Vagina (tissue), 2 donors: ENCODE results near the gene NPIPA1.

Experiments used
- POLR2A ChIP-seq, 2 donors: fragments of 450-650 bp; IDR thresholded peaks; one replicate each; pipeline ENCODE4 v1.6.1; 2017; ENCODE audit warnings: antibody characterized with exemption in 2 of 2, mild to moderate bottlenecking in 2 of 2, moderate library complexity in 2 of 2
- POLR2AphosphoS5 ChIP-seq, 2 donors: sonication (generic); formaldehyde crosslinking; IDR thresholded peaks; one replicate each; pipeline ENCODE4 v1.9.0; 2017; ENCODE audit warnings: antibody characterized with exemption in 2 of 2, mild to moderate bottlenecking in 2 of 2, low read depth in 1 of 2; ENCODE audit not compliant: insufficient read depth in 1 of 2
- TF ChIP-seq, protein P1 (sequence below), 3 experiments: fragments of 450-650 bp in 2 of 3; fragments of 200-600 bp in 1 of 3; sonication (generic) in 1 of 3; IDR thresholded peaks; one replicate each; pipeline ENCODE4 v1.5.1; 2017 to 2019; ENCODE audit warnings: antibody characterized with exemption in 3 of 3, mild to moderate bottlenecking in 2 of 3, moderate library complexity in 2 of 3

DNA sequence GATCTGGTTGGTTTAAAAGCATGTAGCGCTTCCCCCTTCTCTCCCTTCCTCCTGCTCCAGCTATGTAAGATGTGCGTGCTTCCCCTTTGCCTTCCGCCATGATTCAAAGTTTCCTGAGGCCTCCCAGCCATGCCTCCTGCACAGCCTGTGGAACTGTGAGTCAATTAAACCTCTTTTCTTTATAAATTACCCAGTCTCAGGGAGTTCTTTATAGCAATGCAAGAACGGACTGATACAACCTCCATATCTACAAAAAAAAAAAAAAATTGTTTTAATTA is 21.0 kb downstream of the NPIPA1 start:
- TF ChIP-seq, protein P1, sequence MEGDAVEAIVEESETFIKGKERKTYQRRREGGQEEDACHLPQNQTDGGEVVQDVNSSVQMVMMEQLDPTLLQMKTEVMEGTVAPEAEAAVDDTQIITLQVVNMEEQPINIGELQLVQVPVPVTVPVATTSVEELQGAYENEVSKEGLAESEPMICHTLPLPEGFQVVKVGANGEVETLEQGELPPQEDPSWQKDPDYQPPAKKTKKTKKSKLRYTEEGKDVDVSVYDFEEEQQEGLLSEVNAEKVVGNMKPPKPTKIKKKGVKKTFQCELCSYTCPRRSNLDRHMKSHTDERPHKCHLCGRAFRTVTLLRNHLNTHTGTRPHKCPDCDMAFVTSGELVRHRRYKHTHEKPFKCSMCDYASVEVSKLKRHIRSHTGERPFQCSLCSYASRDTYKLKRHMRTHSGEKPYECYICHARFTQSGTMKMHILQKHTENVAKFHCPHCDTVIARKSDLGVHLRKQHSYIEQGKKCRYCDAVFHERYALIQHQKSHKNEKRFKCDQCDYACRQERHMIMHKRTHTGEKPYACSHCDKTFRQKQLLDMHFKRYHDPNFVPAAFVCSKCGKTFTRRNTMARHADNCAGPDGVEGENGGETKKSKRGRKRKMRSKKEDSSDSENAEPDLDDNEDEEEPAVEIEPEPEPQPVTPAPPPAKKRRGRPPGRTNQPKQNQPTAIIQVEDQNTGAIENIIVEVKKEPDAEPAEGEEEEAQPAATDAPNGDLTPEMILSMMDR (IDR thresholded peaks at IDR 0.05) = no peak
- TF ChIP-seq POLR2AphosphoS5 (IDR thresholded peaks at IDR 0.05; ENCODE audit: insufficient read depth in 1 of 2, low read depth in 1 of 2) = no peak
- no peak for TF ChIP-seq POLR2A (IDR thresholded peaks at IDR 0.05)
